ENCODE results near the gene SIGLEC7.

GRCh38 chr19:51094696-51095279 is 47.3 kb upstream of the SIGLEC7 start:
- no peak for TF ChIP-seq YY1 (tag by site-specific recombination; IDR thresholded peaks at IDR 0.05)
- TF ChIP-seq CTCF (tag by site-specific recombination; IDR thresholded peaks at IDR 0.05): peak; percentile 74
- TF ChIP-seq ZNF324 (tag by site-specific recombination; IDR thresholded peaks at IDR 0.05): no peak

Measured in HEK293 (cell line).